Measurements from ENCODE around the gene FGB. TPM values are rescaled to one million over a fixed set of nuclear protein-coding genes. Genes with fewer than 3 reads are reported as not detected.
"Not testable (repeated sequence)": the region's sequence is repeated elsewhere in the genome, so short reads cannot be mapped to it uniquely, and the experiment has no call there.

FGB gene
- total and polyA plus RNA-seq, 2 donors (not counting 3 experiments of a cell fraction or from before 2014, with no cell fraction given): not detected

GRCh38 chr4:154595807-154596206, 33.0 kb downstream of the FGB start:
- no TSS peak for BruUV-seq (replicated peaks)
- no peaks in the 10 kb centered on the region for H4K20me1 ChIP-seq (replicated peaks; ENCODE audit: control insufficient read depth, extremely low read depth, insufficient read depth, low read length)
- intact Hi-C loops (cut with micrococcal nuclease): no loop called here
- H3K27ac ChIP-seq (ENCODE audit: insufficient read depth, low read depth, low read length): no peak overlapping the region
- H3K4me2 ChIP-seq (ENCODE audit: insufficient read depth, low read length): no peak overlapping the region
- no peak overlapping the region for H2AFZ ChIP-seq (ENCODE audit: low read depth, low read length)
- H3K9ac ChIP-seq (replicated peaks; ENCODE audit: extremely low read depth, insufficient read depth, low read length): no peak overlapping the region
- no peaks in the 10 kb centered on the region for H3K27me3 ChIP-seq (ENCODE audit: control insufficient read depth in 2 of 2, insufficient read depth in 2 of 2, low read length in 2 of 2)
- POLR2A ChIA-PET: no interaction called here
- no peak overlapping the region for H3K4me3 ChIP-seq (replicated peaks in 1 of 3; ENCODE audit: insufficient read depth in 1 of 3, low read depth in 1 of 3, low read length in 3 of 3)
- CTCF ChIA-PET: interaction anchor here (1.5 to 1.7 kb wide), 2 partner anchors 23 to 37 kb away, joined by 6 to 7 read pairs; no protein-coding TSS in a partner anchor
- H3K79me2 ChIP-seq (ENCODE audit: control insufficient read depth, insufficient read depth, low read length): no peaks in the 10 kb centered on the region
- H3K36me3 ChIP-seq (ENCODE audit: control insufficient read depth in 2 of 2, extremely low read depth in 1 of 2, insufficient read depth in 2 of 2, low read length in 2 of 2): no peaks in the 10 kb centered on the region
- TF ChIP-seq CTCF (IDR thresholded peaks at IDR 0.05; ENCODE audit: extremely low read depth in 1 of 2, insufficient read depth in 1 of 2, low read depth in 1 of 2, low read length in 2 of 2): no peak
- no peak for TF ChIP-seq MYC (IDR thresholded peaks at IDR 0.05; ENCODE audit: low read depth, low read length)
- TF ChIP-seq POLR2A (IDR thresholded peaks at IDR 0.05; ENCODE audit: low read depth, low read length): no peak
- TF ChIP-seq JUN (IDR thresholded peaks at IDR 0.05; ENCODE audit: borderline replicate concordance, insufficient read depth, insufficient read length, low read depth): no peak
- no peak for TF ChIP-seq GATA2 (IDR thresholded peaks at IDR 0.05; ENCODE audit: insufficient read depth, insufficient read length, low read depth, low read length)
- no peak for TF ChIP-seq POLR2AphosphoS5 (IDR thresholded peaks at IDR 0.05; ENCODE audit: insufficient read depth, low read depth, low read length)
- TF ChIP-seq EZH2 (IDR thresholded peaks at IDR 0.05; ENCODE audit: borderline replicate concordance, low read depth, low read length, severe bottlenecking): no peak
- no peak for TF ChIP-seq MAX (IDR thresholded peaks at IDR 0.05; ENCODE audit: insufficient read depth, insufficient read length)
- TF ChIP-seq FOS (IDR thresholded peaks at IDR 0.05; ENCODE audit: borderline replicate concordance, insufficient read depth, low read length): no peak
- dilution Hi-C loops (cut with MboI; ENCODE audit: extremely low pct_ligation_motif_present, low sequenced_read_pairs): no loop called here
- H3K9me1 ChIP-seq (replicated peaks; ENCODE audit: control insufficient read depth, extremely low read depth, insufficient read depth, low read length): no peaks in the 10 kb centered on the region
- no peaks in the 10 kb centered on the region for H3K9me3 ChIP-seq (replicated peaks; ENCODE audit: control insufficient read depth, insufficient read depth, low read length)
- H3K4me1 ChIP-seq (ENCODE audit: control insufficient read depth, extremely low read depth, insufficient read depth, low read length): no peaks in the 10 kb centered on the region
- FAIRE-seq (no peak), DNase-seq (ENCODE audit: low read depth, low spot score) (no peak)

GRCh38 chr4:154597281-154597680, 34.5 kb downstream of the FGB start:
- H3K79me2 ChIP-seq (ENCODE audit: control insufficient read depth, insufficient read depth, low read length); H3K4me2 ChIP-seq (ENCODE audit: insufficient read depth, low read length); CTCF ChIA-PET; POLR2A ChIA-PET; H3K4me1 ChIP-seq (ENCODE audit: control insufficient read depth, extremely low read depth, insufficient read depth, low read length); H3K9ac ChIP-seq (replicated peaks; ENCODE audit: extremely low read depth, insufficient read depth, low read length); H3K27ac ChIP-seq (ENCODE audit: insufficient read depth, low read depth, low read length); intact Hi-C loops (cut with micrococcal nuclease); H3K36me3 ChIP-seq (ENCODE audit: control insufficient read depth in 2 of 2, extremely low read depth in 1 of 2, insufficient read depth in 2 of 2, low read length in 2 of 2); DNase-seq (ENCODE audit: low read depth, low spot score); H2AFZ ChIP-seq (ENCODE audit: low read depth, low read length); FAIRE-seq; H3K9me3 ChIP-seq (replicated peaks; ENCODE audit: control insufficient read depth, insufficient read depth, low read length); H3K4me3 ChIP-seq (replicated peaks in 1 of 3; ENCODE audit: insufficient read depth in 1 of 3, low read depth in 1 of 3, low read length in 3 of 3); BruUV-seq (replicated peaks); H4K20me1 ChIP-seq (replicated peaks; ENCODE audit: control insufficient read depth, extremely low read depth, insufficient read depth, low read length); dilution Hi-C loops (cut with MboI; ENCODE audit: extremely low pct_ligation_motif_present, low sequenced_read_pairs); H3K9me1 ChIP-seq (replicated peaks; ENCODE audit: control insufficient read depth, extremely low read depth, insufficient read depth, low read length); H3K27me3 ChIP-seq (ENCODE audit: control insufficient read depth in 2 of 2, insufficient read depth in 2 of 2, low read length in 2 of 2): not testable (repeated sequence)

Data from endothelial cell of umbilical vein (primary cell).